SIG-M5 treated with dmso at 0.1 percent for 504 hours (cell line): ENCODE data around the gene MYO16.
"Not testable (repeated sequence)": the region's sequence is repeated elsewhere in the genome, so short reads cannot be mapped to it uniquely, and the experiment has no call there.

Source experiments
- DNase-seq: peaks from one replicate; lab custom pipeline; 2025; ENCODE audit not compliant: unreplicated experiment; lab: John Stamatoyannopoulos, UW

The MYO16 gene

DNA sequence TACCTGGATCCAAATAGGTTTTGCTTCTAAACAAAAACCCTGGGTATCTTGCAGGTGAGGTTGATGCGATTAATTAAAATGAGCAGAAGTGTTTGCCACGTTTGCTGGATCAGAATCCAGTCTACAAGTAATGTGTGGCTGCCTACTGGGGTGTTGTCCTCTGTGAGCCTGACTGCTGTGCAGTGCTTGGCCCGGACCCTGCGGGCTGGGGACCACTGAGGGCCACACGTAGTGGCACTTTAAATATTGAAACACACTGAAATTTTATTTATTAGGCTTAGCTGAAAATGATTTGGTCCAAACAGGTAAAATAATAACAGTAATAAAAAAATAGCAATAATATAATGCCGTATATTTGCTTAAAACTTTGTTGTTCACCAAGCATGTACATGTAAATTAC lies 338.0 kb downstream of the MYO16 start:
- no peak for DNase-seq

- DNase-seq: no peak
Observed at GRCh38 chr13:108968566-108968965, 339.2 kb downstream of the MYO16 start.

- DNase-seq: no peak
Observed at GRCh38 chr13:108974686-108975085, 345.3 kb downstream of the MYO16 start.

DNA sequence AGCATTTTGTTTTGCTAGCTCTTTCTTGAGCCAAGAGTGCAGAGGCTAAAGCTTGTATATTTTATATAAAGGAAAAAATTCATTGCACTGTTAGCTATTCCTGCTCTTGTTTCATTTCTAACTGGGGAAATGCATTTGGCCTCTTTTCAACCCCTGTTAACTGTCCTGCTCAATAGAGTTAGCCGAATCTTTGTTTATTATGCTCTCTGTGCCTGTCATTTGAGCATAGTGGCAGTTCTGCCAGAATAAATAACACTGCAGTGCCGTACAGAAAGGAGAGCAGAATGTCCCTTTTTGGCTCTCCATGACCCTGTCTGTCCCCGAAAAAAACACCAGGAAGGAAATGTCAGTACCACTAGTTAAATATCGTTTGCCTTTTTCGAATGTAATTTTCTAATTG lies 350.8 kb downstream of the MYO16 start:
- no peak for DNase-seq

- DNase-seq: no peak
Observed at GRCh38 chr13:108981407-108981806, 352.0 kb downstream of the MYO16 start.

DNA sequence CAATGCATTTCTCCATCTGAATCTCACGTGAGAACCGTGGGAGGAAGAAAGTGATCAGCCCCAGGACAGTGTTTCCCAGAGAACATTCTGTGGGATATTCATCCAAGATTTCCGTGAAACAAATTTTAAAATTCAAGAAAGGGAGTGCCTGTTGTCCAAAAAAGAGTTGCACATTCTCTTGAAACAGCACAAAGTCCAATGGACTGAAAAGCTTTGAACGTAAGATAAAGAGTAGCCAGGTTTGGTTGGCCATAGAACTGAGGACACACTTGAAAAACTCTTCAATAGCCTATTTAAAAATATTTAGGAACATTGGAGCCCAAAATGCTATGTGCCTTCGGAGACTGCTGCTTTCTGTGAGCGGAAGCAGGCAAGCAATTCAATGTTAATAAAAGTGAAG lies 353.9 kb downstream of the MYO16 start:
- DNase-seq: no peak

DNA sequence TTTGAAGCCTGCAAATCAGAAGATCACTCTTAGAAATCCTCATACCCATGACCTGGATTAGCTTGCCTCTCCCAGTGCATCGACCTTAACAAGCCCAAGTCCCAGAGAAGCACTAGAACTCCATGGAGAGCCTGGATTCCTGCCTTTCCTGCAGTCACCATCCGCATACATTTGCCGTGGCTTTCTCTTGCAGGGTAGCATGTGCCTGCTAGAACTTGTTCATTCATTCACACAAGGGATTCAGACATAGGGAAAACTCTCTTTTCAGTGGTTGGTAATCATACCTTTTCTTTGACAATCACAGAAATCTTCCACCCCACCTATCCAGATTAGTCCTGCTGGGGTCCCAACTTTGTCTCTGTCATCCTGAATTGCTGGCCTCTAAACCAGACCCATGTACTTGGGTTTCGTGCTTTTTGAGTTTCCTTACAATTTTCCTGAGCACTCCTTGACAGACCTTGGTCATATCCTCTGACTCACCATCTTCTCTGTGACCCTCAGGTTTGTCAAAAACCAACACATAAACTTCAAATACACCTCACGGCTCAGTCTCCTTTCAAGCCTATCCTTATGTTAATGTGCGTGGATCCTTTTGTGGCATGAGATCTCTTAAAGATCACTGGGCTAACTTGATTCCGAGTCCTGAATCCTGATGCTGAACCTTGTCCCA lies 355.0 kb downstream of the MYO16 start:
- DNase-seq: no peak

GRCh38 chr13:108985166-108985565 lies 355.8 kb downstream of the MYO16 start:
- no peak for DNase-seq

DNA sequence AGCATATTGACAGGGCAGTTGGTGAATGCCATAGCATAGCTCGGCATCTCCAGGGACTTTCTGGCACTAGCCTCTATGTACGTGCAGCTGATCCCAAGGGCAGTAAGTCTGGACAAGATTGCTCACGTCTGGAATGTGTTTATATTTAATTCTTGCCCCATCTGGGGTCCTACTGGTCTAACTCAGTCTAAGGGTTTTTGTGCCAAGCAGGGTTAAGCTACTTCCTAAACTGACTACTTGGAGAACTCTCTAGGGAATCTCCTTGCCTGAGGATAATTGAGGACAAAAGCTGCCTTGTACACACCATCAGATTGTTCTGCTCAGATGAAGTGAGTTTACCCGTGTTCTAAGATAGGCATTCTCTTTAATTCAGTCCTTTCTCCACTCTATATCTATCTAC lies 358.1 kb downstream of the MYO16 start:
- no peak for DNase-seq

GRCh38 chr13:108987944-108988343 lies 358.5 kb downstream of the MYO16 start:
- no peak for DNase-seq

- not testable (repeated sequence) for DNase-seq
Observed at GRCh38 chr13:108991416-108991815, 362.0 kb downstream of the MYO16 start.

- DNase-seq: peak; percentile 62
Observed at GRCh38 chr13:108993346-108993745, 363.9 kb downstream of the MYO16 start.

- peak; percentile 12 for DNase-seq
Observed at GRCh38 chr13:108996430-108996829, 367.0 kb downstream of the MYO16 start.

- DNase-seq: no peak
Observed at GRCh38 chr13:109000207-109000606, 370.8 kb downstream of the MYO16 start.

- DNase-seq: no peak
Observed at GRCh38 chr13:109002934-109003333, 373.5 kb downstream of the MYO16 start.

- DNase-seq: no peak
Observed at GRCh38 chr13:109007946-109008345, 378.5 kb downstream of the MYO16 start.

GRCh38 chr13:109009756-109010155 lies 380.3 kb downstream of the MYO16 start:
- DNase-seq: no peak

DNA sequence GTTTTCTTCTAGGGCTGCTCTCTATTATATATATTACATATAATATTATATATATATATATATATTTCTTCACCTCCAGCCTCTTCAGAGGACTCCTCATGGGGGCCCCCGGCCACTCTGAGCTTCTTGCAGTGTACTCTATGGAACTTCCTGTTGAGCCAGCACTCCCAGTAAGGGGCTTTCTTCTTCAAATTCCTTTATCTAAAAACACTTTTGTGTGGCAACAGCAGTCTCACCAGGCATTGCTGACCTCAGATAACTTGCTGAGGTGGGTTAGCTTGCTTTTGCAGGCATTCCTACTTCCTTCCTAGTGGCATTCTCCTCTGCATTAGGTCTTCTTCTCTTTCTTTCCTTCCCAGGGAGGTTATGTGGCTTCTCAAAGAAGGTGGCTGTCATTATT lies 381.5 kb downstream of the MYO16 start:
- DNase-seq: peak; percentile 49

- no peak for DNase-seq
Observed at GRCh38 chr13:109012115-109012514, 382.7 kb downstream of the MYO16 start.

- no peak for DNase-seq
Observed at GRCh38 chr13:109021558-109021957, 392.1 kb downstream of the MYO16 start.

- DNase-seq: no peak
Observed at GRCh38 chr13:109024611-109025010, 395.2 kb downstream of the MYO16 start.

GRCh38 chr13:109026266-109026665 lies 396.9 kb downstream of the MYO16 start:
- no peak for DNase-seq

- no peak for DNase-seq
Observed at GRCh38 chr13:109028624-109029023, 399.2 kb downstream of the MYO16 start.
